M059J (cell line): Measurements from ENCODE around the gene MINPP1. TPM values are rescaled to one million over a fixed set of nuclear protein-coding genes. Genes with fewer than 3 reads are reported as not detected.
"Not testable (repeated sequence)": the region's sequence is repeated elsewhere in the genome, so short reads cannot be mapped to it uniquely, and the experiment has no call there.

Experiments used
- DNase-seq: peaks from one replicate; pipeline ENCODE4 v3.0.0-alpha.2; 2012; ENCODE audit warnings: low read depth
- total RNA-seq: library from RNA; depleted of rRNA; stranded (reverse); fragments of >200 nt; shearing (Covaris generic); gene quantifications from 2 replicates; pipeline ENCODE4 v1.2.3, GENCODE V29; 2014; rRNA removed

The MINPP1 gene, protein sequence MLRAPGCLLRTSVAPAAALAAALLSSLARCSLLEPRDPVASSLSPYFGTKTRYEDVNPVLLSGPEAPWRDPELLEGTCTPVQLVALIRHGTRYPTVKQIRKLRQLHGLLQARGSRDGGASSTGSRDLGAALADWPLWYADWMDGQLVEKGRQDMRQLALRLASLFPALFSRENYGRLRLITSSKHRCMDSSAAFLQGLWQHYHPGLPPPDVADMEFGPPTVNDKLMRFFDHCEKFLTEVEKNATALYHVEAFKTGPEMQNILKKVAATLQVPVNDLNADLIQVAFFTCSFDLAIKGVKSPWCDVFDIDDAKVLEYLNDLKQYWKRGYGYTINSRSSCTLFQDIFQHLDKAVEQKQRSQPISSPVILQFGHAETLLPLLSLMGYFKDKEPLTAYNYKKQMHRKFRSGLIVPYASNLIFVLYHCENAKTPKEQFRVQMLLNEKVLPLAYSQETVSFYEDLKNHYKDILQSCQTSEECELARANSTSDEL
- 57.3 and 61.4 TPM in 2 replicates for total RNA-seq

DNA sequence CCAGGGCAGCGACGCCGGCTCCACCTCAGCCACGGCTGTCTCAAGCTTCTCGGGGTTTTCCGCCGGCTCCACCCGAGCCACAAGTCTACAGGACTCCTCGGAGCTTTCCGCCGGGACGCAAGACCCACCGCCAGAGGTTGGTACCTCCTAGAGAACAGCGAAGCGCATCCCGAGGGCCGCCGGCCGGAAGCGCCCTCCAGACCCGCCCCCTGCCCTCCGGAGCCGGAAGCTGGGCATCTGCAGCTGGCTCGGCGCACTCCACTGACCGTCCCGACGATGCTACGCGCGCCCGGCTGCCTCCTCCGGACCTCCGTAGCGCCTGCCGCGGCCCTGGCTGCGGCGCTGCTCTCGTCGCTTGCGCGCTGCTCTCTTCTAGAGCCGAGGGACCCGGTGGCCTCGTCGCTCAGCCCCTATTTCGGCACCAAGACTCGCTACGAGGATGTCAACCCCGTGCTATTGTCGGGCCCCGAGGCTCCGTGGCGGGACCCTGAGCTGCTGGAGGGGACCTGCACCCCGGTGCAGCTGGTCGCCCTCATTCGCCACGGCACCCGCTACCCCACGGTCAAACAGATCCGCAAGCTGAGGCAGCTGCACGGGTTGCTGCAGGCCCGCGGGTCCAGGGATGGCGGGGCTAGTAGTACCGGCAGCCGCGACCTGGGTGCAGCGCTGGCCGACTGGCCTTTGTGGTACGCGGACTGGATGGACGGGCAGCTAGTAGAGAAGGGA is at the start of gene MINPP1:
TSS of gene MINPP1 (plus strand) at position 254 of the 726 bp plus-strand sequence. CDS start at position 277, 23 bp downstream.
- peak; percentile 84 for DNase-seq

DNA sequence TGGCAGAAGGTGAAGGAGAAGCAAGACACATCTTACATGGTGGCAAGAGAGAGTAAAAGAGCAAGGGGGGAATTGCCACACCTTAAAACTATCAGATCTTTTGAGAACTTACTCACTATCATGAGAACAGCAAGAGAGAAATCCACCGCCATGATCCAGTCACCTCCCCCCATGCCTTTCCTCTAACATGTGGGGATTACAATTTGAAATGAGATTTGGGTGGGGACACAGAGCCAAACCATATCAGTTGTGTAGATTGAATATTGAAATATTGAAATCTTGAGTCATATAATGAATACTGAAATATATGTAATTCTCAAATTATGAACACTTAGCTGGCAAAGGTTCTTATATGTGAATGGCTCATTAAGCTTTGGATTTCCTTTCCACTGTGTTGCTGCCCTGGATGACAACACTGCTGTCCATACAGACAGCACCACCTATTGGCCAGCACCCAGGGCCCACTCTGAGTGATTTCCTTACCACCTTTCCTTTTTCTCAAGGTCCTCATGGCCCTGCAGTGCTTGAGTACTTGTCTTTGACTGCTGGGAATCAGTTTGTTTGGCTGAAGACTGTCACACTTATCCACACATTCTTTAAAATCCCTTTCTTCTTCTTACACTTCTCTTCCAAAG is 48.0 kb upstream of the MINPP1 start:
- not testable (repeated sequence) for DNase-seq

DNA sequence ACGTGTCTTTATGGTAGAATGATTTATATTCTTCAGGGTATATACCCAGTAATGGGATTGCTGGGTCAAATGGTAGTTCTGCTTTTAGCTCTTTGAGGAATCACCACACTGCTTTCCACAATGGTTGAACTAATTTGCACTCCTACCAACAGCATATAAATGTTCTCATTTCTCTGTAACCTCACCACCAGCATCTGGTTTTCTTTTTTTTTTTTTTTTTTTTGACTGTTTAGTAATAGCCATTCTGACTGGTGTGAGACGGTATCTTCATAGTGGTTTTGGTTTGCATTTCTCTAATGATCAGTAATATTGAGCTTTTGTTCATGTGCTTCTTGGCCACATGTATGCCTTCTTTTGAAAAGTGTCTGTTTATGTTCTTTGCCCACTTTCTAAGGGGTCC is 42.9 kb upstream of the MINPP1 start:
- not testable (repeated sequence) for DNase-seq

DNA sequence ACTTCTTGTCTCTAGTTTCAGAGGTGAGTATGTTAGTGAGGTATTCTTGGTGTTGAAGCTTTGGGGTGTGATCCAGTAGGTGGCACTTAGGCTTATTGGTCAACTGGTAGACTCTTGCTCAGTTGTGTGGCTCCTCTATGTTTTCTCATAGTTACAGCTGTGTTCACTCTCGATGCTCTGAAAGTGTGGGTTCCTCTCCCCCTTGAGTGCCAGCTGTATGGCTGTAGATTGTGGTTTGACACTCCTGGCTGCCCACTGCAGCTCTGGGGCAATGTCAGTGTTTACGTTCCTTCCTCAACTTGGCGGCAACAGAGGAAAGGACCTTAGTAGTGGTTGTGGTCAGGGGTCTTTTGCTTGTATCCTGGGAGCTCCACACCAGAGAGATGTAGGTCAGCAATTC is 37.8 kb upstream of the MINPP1 start:
- not testable (repeated sequence) for DNase-seq

DNA sequence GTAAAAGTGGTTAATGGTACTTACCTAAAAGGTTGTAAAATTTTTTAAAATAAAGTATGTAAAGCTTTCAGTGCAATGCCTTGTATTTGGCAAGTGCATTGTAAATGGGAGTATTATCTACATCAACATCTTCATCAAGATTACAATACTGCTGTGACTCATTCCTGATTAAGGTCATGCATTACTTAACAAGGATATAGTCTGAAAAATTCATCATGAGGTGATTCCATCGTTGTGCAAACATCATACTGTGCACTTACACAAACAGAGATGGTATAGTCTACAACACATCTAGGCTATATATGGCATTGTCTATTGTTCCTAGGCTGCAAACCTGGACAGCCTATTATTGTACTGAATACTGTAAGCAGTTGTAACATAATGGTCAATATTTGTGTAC is 16.0 kb upstream of the MINPP1 start:
- not testable (repeated sequence) for DNase-seq

DNA sequence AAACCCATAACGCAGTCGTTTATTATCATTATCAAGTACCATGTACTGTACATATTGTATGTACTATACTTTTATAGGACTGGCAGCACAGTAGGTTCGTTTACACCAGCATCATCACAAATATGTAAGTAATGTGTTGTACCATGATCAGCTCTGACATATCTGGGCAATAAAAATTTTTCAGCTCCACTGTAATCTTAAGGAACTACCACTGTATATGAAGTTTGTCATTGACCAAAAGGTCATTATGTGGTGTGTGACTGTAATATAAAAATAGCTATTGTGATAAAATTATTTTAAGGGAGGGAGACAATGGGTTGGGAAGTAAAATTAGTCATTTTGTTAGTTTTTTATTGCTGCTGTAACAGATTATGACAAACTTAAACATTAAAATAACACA is 14.4 kb upstream of the MINPP1 start:
- DNase-seq: not testable (repeated sequence)

DNA sequence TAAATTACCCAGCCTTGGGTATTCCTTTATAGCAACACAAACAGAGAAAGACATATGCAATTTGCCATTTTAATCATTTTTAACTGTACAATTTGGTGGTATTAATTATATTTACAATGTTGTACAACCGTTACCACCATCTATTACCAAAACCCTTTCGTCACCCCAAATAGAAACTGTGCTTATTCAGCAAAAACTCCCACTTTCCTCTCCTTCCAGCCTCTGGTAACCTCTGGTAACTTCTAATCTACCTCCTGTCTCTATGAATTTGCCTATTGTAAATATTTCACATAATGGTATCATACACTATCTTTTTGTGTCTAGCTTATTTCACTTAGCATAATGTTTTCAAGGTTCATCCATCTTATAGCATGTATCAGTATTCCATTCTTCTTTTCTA is 12.2 kb upstream of the MINPP1 start:
- not testable (repeated sequence) for DNase-seq

DNA sequence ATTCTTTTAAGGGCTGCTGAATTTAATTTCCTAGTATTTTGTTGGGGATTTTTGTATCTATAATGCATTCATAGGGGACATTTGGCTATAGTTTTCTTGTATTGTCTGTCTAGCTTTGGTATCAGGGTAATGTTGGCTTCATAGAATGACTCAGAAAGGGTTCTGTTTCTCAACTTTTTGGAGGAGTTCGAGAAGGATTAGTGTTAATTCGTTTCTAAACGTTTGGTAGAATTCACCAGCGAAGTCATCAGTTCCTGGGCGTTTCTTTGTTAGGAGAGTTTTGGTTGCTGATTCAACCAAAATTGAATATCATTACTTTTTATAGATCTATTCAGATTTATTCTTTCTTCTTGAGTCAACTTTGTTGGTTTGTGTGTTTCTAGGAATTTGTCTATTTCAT is 9.2 kb upstream of the MINPP1 start:
- DNase-seq: not testable (repeated sequence)

DNA sequence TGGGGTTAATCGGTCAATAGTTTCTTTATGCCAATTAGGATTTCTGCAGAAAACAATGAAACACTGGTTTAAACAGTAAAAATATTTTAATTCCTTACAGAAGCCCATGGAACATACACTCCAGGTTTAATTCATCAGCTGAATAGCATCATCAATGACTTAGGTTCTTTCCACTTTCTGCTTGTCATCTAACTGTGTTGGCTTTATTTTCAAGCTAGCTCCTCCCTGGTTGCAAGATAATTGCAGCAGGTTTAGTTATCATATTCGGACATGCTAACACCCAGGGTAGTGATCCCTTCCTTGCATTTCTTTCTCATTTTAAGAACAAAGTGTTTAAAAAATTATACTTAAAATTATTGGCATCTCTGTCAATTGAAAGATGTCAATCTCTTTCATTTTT is 7.3 kb upstream of the MINPP1 start:
- DNase-seq: not testable (repeated sequence)

DNA sequence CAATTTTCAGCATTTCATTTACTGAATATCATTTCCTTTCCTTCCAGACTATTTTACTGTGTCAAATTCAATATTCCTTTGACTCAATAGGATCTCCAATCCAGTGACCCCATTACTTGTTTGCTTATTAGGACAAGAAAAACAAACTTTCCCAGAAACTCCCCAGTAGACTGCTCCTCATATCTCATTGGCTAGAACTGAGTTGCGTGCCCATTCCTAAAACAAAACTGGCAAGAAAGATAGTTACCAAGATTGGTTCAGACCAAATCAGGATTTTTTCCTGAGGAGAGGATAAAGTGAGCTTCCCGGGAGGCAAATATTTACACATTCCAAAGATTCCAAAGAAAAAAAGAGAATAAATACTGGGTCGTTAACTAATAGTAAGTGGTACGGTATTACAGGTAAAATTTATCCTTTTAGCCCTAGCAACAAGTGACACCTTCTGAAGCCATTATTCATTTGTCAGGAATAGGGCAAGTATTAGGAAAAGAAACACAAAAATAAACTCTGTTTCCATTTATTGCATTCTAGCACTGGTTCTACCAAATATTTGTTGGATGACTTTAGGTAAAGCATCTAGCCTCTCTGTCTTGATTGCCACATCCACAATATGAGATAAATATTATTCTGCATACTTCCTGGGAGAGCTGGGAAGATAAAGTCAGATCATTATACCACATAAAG is 6.4 kb upstream of the MINPP1 start:
- not testable (repeated sequence) for DNase-seq

DNA sequence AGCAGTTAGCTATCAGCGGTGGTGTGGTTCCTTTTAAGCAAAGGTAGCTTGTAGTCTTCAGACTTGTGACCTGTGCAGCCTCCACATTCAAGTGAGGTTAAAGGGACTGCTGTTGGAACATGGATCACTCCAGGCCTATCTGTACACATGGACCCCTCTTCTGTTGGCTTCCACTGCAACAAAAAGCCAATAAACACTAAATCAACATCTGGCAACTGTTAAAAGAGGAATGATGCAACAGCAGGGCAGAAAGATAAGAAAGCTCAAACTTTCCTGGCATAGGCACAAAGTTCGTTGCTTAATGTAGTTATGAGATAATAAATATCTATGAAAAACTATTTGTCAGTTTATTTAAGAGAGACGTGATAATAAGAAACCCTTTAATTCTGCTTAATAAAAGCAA is 4.0 kb upstream of the MINPP1 start:
- no peak for DNase-seq

DNA sequence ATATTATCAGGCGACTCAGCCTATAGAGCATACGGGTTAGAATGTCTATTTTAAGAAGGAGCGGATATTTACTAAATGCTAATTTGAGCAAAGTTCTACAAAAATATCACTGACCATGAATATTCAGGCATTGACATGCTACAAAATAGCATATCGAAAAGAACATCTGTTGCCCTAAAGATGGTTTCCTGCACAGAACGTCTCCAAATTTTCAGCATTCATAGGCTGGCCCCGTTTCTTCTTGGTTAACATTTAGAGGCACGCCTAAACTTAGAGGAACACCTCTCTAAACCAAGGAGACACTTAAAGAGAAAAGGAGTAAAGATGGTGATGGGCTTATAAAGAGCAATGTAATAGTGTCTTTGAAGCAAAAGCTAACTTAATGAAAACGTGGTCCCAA is 1.3 kb upstream of the MINPP1 start:
- no peak for DNase-seq

DNA sequence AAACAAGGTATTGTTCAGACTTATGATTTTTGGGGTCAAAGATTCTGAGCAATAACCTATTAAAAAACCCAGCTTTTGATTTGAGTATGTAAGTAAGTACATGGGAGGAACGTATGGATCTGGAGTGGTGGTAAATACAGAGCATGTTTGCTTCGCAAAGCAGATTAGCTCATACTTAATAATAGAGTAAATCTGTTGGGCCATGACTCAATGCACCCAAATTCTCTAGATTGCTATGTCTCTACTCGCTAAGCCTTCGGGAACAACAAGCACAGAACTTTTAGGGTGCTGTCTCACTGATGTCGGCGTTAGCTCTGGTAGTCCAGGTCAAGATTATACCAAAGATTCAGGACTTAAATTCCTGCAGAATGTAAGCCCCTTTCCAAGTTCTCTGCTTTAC is 807 bp upstream of the MINPP1 start:
- DNase-seq: no peak

DNA sequence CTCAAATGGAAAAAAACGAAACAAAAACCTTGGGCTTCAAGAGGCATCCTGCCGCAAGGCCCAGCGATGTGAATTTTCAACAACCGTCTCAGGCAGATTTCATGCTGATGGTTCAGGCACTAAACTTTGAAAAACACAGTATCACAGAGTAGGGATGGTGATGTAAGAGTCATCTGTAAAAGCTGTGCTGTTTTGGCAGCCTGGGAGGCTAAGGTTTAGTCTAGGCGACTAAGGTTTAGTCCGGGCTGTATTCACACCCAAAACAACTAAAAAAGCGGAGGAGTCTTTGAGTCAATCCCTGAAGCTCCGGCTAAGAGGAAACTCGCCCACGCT is 420 bp upstream of the MINPP1 start:
- no peak for DNase-seq

DNA sequence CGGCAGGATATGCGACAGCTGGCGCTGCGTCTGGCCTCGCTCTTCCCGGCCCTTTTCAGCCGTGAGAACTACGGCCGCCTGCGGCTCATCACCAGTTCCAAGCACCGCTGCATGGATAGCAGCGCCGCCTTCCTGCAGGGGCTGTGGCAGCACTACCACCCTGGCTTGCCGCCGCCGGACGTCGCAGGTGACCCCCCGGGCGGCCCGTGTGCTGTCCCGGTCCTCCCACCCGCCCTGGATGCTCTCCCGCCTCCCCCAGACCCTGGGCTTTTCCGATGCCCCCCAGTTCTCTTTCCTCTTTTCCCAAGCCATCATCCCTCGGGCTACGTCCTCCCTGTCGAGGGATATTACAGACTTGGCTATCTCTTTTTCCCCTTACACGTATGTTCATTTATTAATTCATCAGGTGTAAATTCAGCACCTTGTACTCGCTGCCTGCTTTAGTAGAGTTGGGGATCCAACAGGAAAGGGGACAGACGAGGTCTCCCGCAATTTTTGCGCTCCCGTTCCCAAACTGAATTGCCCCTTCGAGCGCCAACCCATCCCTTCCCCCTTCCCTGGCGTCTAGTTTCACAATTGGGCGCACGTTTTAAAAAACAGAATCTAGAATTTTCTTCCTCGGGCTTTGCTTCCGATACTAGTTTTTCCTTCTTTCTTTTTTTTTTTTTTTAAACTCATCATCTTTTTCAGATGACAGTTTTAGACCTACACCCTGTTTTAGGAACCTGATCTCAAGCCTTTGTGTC is 846 bp downstream of the MINPP1 start:
- peak; percentile 70 for DNase-seq

DNA sequence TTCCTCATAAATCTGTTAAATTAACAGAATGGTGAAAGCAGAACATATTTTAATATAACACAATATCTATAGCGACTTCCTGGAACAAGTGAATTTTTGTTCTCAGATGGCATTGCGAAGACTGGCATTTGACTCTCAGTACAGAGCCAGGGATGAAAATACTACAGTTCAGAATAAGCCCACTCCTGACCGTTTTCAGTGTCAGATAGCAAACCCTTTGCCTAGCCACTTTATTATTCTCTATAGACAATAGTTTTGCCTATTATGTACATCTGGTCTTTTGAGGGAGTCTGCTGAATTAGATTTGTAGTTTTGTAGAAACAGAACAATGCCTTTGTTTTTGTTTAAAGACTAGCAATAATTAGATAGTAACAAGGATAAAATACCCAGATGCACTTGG is 2.3 kb downstream of the MINPP1 start:
- no peak for DNase-seq

DNA sequence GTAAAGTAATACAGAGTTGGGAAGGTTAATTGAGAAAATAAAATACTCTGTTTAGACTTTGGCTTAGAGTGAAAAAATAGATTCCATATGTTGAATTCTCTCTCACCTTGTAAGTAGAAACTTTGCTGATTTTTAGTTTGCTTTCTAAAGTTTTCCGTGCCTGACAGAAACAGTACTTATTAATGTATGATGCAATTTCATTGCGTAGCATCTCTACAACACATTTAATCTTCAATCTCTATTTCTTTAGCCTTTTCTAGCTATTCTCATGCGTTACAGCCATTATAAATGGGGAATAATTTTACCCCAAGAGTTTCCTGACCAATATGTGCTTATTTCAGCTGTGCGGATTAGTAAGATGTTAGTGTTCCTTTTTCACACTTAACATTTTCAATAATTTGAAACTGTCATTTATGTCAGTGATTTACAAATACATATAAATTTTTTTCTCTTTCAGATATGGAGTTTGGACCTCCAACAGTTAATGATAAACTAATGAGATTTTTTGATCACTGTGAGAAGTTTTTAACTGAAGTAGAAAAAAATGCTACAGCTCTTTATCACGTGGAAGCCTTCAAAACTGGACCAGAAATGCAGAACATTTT is 3.3 kb downstream of the MINPP1 start:
- no peak for DNase-seq

DNA sequence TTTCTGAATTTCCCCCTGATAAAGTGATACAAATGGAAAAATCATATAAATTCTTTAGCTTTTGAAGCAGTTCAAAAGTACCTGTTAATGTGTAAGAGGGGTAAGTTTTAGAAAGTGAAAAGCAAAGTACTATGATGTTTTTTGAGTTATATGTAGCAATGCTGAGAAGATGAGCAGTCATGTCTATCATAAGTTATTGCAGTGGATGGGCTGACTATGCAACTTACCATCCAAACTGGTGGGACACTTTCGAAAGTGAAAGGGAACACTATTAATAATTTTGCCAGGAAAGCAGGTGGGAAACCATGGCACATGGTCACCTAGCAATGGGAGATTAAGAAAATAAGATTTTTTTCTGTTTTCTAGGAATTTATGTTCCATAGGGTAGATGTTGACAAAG is 4.1 kb downstream of the MINPP1 start:
- DNase-seq: no peak

DNA sequence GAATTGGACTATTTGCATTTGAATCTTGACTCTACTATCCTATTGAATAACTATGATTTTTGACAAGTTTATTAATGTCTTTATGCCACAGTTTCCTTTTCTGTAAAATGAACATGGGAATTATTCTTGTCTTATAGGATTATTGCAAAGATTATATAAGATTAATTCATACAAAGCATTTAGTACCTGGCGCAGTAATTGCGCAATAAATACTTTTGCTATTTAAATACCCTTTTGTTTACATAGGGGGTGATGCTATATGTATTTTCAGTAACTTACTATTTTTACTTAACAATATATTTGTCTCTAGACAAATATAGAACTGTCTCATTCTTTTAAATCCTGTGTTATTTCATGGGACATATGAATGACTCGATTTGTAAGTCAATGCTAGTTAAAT is 5.3 kb downstream of the MINPP1 start:
- no peak for DNase-seq

DNA sequence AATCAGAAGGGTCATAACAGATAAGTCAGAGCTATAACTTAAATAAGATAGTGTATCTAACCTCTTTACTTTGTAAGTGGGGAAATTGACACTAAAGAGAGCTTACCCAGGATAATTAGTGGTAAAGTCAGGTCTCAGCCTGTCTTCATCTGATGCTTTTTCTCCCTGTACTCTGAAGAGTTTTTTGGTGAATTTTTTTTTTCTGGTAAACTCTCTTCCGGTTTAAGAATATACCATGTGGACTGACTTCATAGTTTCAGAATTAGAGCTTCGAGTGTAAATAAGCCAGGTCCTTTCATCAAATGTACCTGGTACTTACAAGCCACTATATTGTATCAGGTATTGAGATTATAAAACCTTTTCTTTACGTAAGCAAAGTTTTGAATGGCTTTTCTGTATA is 6.8 kb downstream of the MINPP1 start:
- DNase-seq: no peak

DNA sequence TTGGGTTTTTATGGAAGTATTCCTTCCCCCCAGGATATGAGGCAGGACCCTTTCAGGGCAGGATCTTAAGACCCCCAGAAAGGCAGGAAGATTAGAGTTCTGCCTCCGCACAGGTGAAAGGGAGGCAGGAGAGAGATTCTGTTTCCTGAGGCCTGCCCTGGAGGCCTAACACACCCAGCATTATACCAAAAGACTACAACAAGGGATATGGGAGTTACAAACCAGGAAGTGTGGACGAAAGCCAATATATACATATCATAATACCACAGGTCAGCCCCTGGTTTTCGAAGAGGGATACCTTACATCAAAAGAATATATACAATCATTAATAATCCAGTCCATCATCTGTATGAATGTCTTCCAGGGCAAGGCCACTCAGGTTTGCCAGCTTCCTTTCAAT is 14.2 kb downstream of the MINPP1 start:
- no peak for DNase-seq
